ENCODE measurements around the gene SRRM1.

SRRM1 gene

DNA sequence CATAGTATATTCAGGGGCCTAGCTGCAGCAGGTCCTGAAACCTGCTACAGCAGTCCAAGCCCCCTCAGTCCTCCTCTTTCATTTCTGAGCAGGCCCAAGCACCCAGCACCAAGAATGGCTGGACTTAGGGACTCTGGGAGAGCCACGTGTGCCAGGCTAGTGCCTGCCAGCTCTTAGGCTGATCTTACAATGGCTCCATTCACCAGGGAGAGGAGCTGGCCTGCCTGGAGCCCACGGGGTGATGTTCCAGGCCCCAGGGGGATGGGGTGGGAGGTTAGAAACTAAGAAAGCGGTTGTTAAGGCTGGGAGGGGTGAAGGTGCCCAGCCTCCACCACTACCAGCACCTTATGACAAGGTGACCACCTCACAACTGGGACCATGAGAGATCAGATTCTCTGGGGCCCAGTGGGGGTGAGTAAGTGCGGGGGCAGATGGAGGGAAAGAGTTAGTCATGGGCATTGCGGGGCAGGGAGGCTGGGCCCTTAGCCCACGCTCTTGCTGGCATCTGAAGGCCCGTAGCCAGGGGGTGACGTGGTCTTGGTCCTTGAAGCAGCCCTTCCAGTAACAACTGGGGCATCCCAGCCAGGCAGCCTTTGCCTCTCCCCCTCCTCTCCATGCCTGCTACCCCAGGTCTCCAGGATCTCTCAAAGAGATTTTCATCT, 71.9 kb downstream of the SRRM1 start:
- no peak for DNase-seq (ENCODE audit: low read depth in 1 of 2, low spot score in 1 of 2)
- H3K4me3 ChIP-seq (replicated peaks; ENCODE audit: insufficient read depth, low read length), result no peak overlapping the region
- H3K27ac ChIP-seq (replicated peaks), result no peak overlapping the region
- TF ChIP-seq, protein P1, sequence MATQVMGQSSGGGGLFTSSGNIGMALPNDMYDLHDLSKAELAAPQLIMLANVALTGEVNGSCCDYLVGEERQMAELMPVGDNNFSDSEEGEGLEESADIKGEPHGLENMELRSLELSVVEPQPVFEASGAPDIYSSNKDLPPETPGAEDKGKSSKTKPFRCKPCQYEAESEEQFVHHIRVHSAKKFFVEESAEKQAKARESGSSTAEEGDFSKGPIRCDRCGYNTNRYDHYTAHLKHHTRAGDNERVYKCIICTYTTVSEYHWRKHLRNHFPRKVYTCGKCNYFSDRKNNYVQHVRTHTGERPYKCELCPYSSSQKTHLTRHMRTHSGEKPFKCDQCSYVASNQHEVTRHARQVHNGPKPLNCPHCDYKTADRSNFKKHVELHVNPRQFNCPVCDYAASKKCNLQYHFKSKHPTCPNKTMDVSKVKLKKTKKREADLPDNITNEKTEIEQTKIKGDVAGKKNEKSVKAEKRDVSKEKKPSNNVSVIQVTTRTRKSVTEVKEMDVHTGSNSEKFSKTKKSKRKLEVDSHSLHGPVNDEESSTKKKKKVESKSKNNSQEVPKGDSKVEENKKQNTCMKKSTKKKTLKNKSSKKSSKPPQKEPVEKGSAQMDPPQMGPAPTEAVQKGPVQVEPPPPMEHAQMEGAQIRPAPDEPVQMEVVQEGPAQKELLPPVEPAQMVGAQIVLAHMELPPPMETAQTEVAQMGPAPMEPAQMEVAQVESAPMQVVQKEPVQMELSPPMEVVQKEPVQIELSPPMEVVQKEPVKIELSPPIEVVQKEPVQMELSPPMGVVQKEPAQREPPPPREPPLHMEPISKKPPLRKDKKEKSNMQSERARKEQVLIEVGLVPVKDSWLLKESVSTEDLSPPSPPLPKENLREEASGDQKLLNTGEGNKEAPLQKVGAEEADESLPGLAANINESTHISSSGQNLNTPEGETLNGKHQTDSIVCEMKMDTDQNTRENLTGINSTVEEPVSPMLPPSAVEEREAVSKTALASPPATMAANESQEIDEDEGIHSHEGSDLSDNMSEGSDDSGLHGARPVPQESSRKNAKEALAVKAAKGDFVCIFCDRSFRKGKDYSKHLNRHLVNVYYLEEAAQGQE (IDR thresholded peaks at IDR 0.05; ENCODE audit: insufficient replicate concordance, low read depth), result no peak
- TF ChIP-seq SPI1 (IDR thresholded peaks at IDR 0.05; ENCODE audit: borderline replicate concordance, low read depth) (no peak), GABPA (IDR thresholded peaks at IDR 0.05; ENCODE audit: low read depth) (no peak), POLR2AphosphoS5 (IDR thresholded peaks at IDR 0.05; ENCODE audit: low read depth) (no peak)
- TF ChIP-seq, protein P2, sequence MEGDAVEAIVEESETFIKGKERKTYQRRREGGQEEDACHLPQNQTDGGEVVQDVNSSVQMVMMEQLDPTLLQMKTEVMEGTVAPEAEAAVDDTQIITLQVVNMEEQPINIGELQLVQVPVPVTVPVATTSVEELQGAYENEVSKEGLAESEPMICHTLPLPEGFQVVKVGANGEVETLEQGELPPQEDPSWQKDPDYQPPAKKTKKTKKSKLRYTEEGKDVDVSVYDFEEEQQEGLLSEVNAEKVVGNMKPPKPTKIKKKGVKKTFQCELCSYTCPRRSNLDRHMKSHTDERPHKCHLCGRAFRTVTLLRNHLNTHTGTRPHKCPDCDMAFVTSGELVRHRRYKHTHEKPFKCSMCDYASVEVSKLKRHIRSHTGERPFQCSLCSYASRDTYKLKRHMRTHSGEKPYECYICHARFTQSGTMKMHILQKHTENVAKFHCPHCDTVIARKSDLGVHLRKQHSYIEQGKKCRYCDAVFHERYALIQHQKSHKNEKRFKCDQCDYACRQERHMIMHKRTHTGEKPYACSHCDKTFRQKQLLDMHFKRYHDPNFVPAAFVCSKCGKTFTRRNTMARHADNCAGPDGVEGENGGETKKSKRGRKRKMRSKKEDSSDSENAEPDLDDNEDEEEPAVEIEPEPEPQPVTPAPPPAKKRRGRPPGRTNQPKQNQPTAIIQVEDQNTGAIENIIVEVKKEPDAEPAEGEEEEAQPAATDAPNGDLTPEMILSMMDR (IDR thresholded peaks at IDR 0.05; ENCODE audit: insufficient read depth, low read length), result no peak
- H3K27me3 ChIP-seq (ENCODE audit: insufficient read depth, poor library complexity, severe bottlenecking), result no peaks in the 10 kb centered on the region

DNA sequence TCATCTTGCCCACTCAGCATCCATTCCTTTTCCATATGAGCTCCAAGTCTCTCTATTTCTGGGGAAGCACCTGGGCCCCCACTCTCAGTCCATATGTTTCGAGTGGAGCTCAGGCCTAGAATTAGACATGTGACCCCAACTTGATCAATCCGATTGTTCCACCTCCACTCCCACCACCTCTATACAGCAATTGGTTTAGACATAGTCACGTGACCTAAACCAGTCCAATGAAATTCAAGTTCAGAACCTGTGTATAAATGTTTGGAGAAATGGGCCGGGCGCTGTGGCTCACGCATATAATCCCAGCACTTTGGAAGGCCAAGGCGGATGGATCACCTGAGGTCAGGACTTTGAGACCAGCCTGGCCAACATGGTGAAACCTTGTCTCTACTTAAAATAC, 72.6 kb downstream of the SRRM1 start:
- Histone ChIP-seq H3K27ac (replicated peaks) (no peak overlapping the region), H3K27me3 (ENCODE audit: insufficient read depth, poor library complexity, severe bottlenecking) (no peaks in the 10 kb centered on the region), H3K4me3 (replicated peaks; ENCODE audit: insufficient read depth, low read length) (no peak overlapping the region)
- no peak for DNase-seq (ENCODE audit: low read depth in 1 of 2, low spot score in 1 of 2)
- TF ChIP-seq SPI1 (IDR thresholded peaks at IDR 0.05; ENCODE audit: borderline replicate concordance, low read depth) (no peak), POLR2AphosphoS5 (IDR thresholded peaks at IDR 0.05; ENCODE audit: low read depth) (no peak), GABPA (IDR thresholded peaks at IDR 0.05; ENCODE audit: low read depth) (no peak)
- TF ChIP-seq, protein P1 (IDR thresholded peaks at IDR 0.05; ENCODE audit: insufficient replicate concordance, low read depth), result no peak
- TF ChIP-seq, protein P2 (IDR thresholded peaks at IDR 0.05; ENCODE audit: insufficient read depth, low read length), result no peak

DNA sequence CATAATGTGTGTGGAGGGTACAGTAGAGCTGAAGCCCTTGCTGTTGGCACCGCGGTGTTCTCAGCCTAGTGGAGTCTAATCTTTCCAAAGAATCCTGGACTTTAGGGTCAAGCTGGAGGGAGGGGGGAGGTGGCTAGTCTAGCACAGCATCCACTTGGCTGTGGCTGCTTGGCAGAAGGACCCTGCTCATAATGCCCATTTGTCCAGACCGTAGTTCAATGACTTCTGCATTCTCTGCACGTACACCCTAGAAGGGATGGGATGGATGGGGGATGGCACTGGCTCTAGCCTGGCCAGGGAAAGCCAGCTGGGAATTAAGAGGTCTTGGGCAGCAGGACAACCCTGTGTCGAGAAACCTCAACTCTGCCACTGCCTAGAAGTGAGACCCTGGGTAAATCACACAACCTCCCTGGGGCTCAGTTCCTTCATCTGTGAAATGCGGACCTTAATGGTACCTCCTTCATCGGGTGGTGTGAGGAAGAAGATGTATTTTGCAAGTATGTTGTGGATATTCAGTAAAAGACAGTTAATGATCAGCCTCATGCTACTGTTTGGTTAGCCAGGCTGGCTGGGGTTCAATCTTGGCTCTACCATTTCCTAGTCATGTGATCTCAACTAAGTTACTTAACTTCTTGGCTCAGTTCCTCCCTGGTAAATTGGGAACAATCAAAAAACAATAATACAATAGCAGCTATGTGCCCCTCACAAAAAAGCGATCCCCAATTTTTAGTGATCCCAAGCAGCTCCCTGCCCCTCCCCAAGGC, 75.0 kb downstream of the SRRM1 start:
- Histone ChIP-seq H3K27ac (replicated peaks) (no peak overlapping the region), H3K27me3 (ENCODE audit: insufficient read depth, poor library complexity, severe bottlenecking) (no peaks in the 10 kb centered on the region), H3K4me3 (replicated peaks; ENCODE audit: insufficient read depth, low read length) (no peak overlapping the region)
- TF ChIP-seq, protein P2 (IDR thresholded peaks at IDR 0.05; ENCODE audit: insufficient read depth, low read length), result no peak
- TF ChIP-seq POLR2AphosphoS5 (IDR thresholded peaks at IDR 0.05; ENCODE audit: low read depth), result no peak
- no peak for TF ChIP-seq SPI1 (IDR thresholded peaks at IDR 0.05; ENCODE audit: borderline replicate concordance, low read depth)
- TF ChIP-seq, protein P1 (IDR thresholded peaks at IDR 0.05; ENCODE audit: insufficient replicate concordance, low read depth), result no peak
- TF ChIP-seq GABPA (IDR thresholded peaks at IDR 0.05; ENCODE audit: low read depth), result no peak
- no peak for DNase-seq (ENCODE audit: low read depth in 1 of 2, low spot score in 1 of 2)

All from HL-60 (cell line).